HEK293 (cell line): ENCODE results near the gene CPNE2.

Source experiments
- CTCF ChIA-PET: fragments of 350-600 bp; formaldehyde crosslinking; extraction: SDS; loops from one replicate; lab custom pipeline; 2021; ENCODE audit warnings: antibody characterized with exemption; lab: Yijun Ruan, JAX
- POLR2A ChIA-PET: fragments of 300-600 bp; formaldehyde crosslinking; extraction: SDS; loops from one replicate; lab custom pipeline; 2020; ENCODE audit warnings: antibody characterized with exemption, inconsistent platforms; lab: Yijun Ruan, JAX
- H3K27ac ChIP-seq: fragments of 200-500 bp; sonication (Bioruptor generic); 2 replicates; pipeline ENCODE4 v1.5.1; 2014; ENCODE audit warnings: low read depth, low read length, control low read depth, inconsistent platforms; ENCODE audit errors: extremely low read depth
- H3K36me3 ChIP-seq, 2 experiments: fragments of 200-500 bp in 1 of 2; sonication (Bioruptor generic) in 1 of 2; 1 replicate in 1 of 2; 2 replicates in 1 of 2; pipeline ENCODE4 v1.5.1; 2014 to 2017; ENCODE audit warnings: inconsistent platforms in 2 of 2, low read length in 2 of 2; ENCODE audit not compliant: control insufficient read depth in 2 of 2, insufficient read depth in 1 of 2
- H3K4me1 ChIP-seq: fragments of 200-500 bp; sonication (Bioruptor generic); 2 replicates; pipeline ENCODE4 v1.5.1; 2014; ENCODE audit warnings: mild to moderate bottlenecking, low read length, inconsistent platforms; ENCODE audit not compliant: control insufficient read depth, insufficient read depth
- H3K4me3 ChIP-seq: 2 replicates; pipeline ENCODE4 v1.5.1; 2011; ENCODE audit warnings: low read depth, mild to moderate bottlenecking, control low read depth, low read length, moderate library complexity
- H3K9me3 ChIP-seq: fragments of 200-500 bp; sonication (Bioruptor generic); 2 replicates; pipeline ENCODE4 v1.5.1; 2014; ENCODE audit warnings: low read depth, low read length, inconsistent platforms; ENCODE audit not compliant: control insufficient read depth, insufficient read depth
- KLF9 ChIP-seq: fragments of 450-650 bp; formaldehyde crosslinking; IDR thresholded peaks from 2 replicates; pipeline ENCODE4 v1.5.1; 2016; ENCODE audit warnings: missing biosample characterization, missing genetic modification characterization, low read depth
- MYNN ChIP-seq: fragments of 450-650 bp; formaldehyde crosslinking; IDR thresholded peaks from 2 replicates; pipeline ENCODE4 v1.5.1; 2016; ENCODE audit warnings: missing biosample characterization, missing genetic modification characterization, borderline replicate concordance
- ZBTB17 ChIP-seq: fragments of 450-650 bp; formaldehyde crosslinking; IDR thresholded peaks from 2 replicates; pipeline ENCODE4 v1.5.1; 2016; ENCODE audit warnings: missing biosample characterization, missing genetic modification characterization
- ZFP69B ChIP-seq: fragments of 450-650 bp; formaldehyde crosslinking; IDR thresholded peaks from 2 replicates; pipeline ENCODE4 v1.5.1; 2016; ENCODE audit warnings: missing biosample characterization, missing genetic modification characterization
- ZNF140 ChIP-seq: fragments of 450-650 bp; formaldehyde crosslinking; IDR thresholded peaks from 2 replicates; pipeline ENCODE4 v1.5.1; 2016; ENCODE audit warnings: missing biosample characterization, missing genetic modification characterization
- ZNF146 ChIP-seq: fragments of 450-650 bp; formaldehyde crosslinking; IDR thresholded peaks from 2 replicates; pipeline ENCODE4 v1.5.1; 2016; ENCODE audit warnings: missing biosample characterization, missing genetic modification characterization
- ZNF16 ChIP-seq: fragments of 450-650 bp; formaldehyde crosslinking; IDR thresholded peaks from 2 replicates; pipeline ENCODE4 v1.5.1; 2016; ENCODE audit warnings: low read depth, missing biosample characterization, missing genetic modification characterization
- ZNF239 ChIP-seq: fragments of 450-650 bp; formaldehyde crosslinking; IDR thresholded peaks from 2 replicates; pipeline ENCODE4 v1.5.1; 2016; ENCODE audit warnings: missing biosample characterization, missing genetic modification characterization
- ZNF521 ChIP-seq: fragments of 450-650 bp; formaldehyde crosslinking; IDR thresholded peaks from 2 replicates; pipeline ENCODE4 v1.5.1; 2017; ENCODE audit warnings: missing biosample characterization, mild to moderate bottlenecking, missing genetic modification characterization
- ZNF530 ChIP-seq: fragments of 450-650 bp; formaldehyde crosslinking; IDR thresholded peaks from 2 replicates; pipeline ENCODE4 v1.5.1; 2016; ENCODE audit warnings: low read depth, missing biosample characterization, missing genetic modification characterization
- ZNF701 ChIP-seq: fragments of 450-650 bp; formaldehyde crosslinking; IDR thresholded peaks from 2 replicates; pipeline ENCODE4 v1.5.1; 2016; ENCODE audit warnings: missing biosample characterization, missing genetic modification characterization
- ZNF707 ChIP-seq: fragments of 450-650 bp; formaldehyde crosslinking; IDR thresholded peaks from 2 replicates; pipeline ENCODE4 v1.5.1; 2016; ENCODE audit warnings: missing biosample characterization, missing genetic modification characterization
- ZNF747 ChIP-seq: fragments of 450-650 bp; formaldehyde crosslinking; IDR thresholded peaks from 2 replicates; pipeline ENCODE4 v1.5.1; 2016; ENCODE audit warnings: missing biosample characterization, missing genetic modification characterization
- TF ChIP-seq, protein P1 (sequence below): fragments of 450-650 bp; formaldehyde crosslinking; IDR thresholded peaks from 2 replicates; pipeline ENCODE4 v1.5.1; 2016; ENCODE audit warnings: missing biosample characterization, missing genetic modification characterization

CPNE2 gene

DNA sequence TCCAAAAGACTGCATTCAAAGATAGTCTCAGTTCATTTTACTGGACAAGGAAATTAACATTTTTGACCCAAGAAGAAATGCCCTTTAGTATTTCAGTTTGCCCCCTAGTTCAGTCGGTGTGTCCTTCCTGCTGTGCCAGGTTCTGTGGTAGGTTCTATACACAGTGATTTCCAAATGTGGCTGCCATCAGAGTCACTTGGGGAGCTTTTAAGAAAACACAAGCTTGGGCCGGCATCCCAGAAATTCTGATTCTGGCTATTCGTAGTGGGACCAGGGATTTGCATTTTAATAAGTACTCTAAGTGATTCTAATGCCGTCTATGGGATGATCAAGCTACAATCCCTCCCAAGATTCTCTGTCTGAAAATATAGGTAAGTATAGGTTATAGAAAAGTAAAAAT lies 103.9 kb downstream of the CPNE2 start (continued):
- TF ChIP-seq, protein P1, sequence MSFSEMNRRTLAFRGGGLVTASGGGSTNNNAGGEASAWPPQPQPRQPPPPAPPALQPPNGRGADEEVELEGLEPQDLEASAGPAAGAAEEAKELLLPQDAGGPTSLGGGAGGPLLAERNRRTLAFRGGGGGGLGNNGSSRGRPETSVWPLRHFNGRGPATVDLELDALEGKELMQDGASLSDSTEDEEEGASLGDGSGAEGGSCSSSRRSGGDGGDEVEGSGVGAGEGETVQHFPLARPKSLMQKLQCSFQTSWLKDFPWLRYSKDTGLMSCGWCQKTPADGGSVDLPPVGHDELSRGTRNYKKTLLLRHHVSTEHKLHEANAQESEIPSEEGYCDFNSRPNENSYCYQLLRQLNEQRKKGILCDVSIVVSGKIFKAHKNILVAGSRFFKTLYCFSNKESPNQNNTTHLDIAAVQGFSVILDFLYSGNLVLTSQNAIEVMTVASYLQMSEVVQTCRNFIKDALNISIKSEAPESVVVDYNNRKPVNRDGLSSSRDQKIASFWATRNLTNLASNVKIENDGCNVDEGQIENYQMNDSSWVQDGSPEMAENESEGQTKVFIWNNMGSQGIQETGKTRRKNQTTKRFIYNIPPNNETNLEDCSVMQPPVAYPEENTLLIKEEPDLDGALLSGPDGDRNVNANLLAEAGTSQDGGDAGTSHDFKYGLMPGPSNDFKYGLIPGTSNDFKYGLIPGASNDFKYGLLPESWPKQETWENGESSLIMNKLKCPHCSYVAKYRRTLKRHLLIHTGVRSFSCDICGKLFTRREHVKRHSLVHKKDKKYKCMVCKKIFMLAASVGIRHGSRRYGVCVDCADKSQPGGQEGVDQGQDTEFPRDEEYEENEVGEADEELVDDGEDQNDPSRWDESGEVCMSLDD (tag by site-specific recombination), result no peak
- TF ChIP-seq ZFP69B (tag by site-specific recombination) (no peak), ZNF707 (tag by site-specific recombination) (no peak)
- TF ChIP-seq, all 188 proteins: peak for 0

DNA sequence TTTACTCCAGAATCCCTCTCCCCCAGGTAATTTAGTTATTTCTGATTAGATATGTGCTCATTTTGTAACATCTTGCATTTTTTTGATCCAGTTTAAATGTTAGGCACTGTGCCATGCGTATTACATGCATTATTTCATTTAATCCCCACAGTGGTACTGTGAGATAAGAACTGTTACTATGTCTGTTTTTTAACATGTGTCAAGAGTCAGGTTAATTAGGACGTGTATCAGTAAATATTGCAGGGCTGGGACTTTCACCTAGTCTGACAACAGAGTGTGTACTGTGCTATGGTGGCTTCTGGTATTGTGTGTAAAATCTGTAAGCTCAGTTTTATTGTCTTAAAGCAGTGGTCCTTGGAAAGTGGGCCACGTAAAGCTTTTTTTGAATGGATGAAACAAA lies 104.4 kb downstream of the CPNE2 start:
- Histone ChIP-seq H3K27ac (no peak overlapping the region), H3K36me3 (no peaks in the 10 kb centered on the region), H3K4me1 (peaks cover 13% of the 10 kb centered on the region; the same call in 1 of the 2 replicates), H3K9me3 (no peaks in the 10 kb centered on the region), H3K4me3 (no peak overlapping the region)
- POLR2A ChIA-PET, result interaction anchor here (0.9 kb wide), 1 partner anchor 11 kb away, joined by 3 read pairs; the partner anchor contains the start of gene PSME3IP1
- TF ChIP-seq ZNF140, result no peak
- TF ChIP-seq KLF9, result no peak
- TF ChIP-seq MYNN, result no peak
- no peak for TF ChIP-seq ZNF701
- TF ChIP-seq ZNF239 (tag by site-specific recombination), result no peak
- no peak for TF ChIP-seq ZNF530 (tag by site-specific recombination)
- TF ChIP-seq ZNF747, result no peak
- TF ChIP-seq ZNF16 (tag by site-specific recombination), result no peak
- TF ChIP-seq ZNF521 (tag by site-specific recombination), result no peak
- TF ChIP-seq ZNF146 (tag by site-specific recombination), result no peak
- no peak for TF ChIP-seq ZBTB17 (tag by site-specific recombination)
- TF ChIP-seq, all 188 proteins: peak for 0
- CTCF ChIA-PET, result interaction anchor here (0.7 to 1.7 kb wide), 2 partner anchors 76 to 323 kb away, joined by 3 read pairs; no protein-coding TSS in a partner anchor
